ENCODE measurements around the gene PLA2G6.
"Not testable (repeated sequence)": the region's sequence is repeated elsewhere in the genome, so short reads cannot be mapped to it uniquely, and the experiment has no call there.

PLA2G6 gene

GRCh38 chr22:38131399-38131798 lies 50.2 kb downstream of the PLA2G6 start:
- no peak for DNase-seq

GRCh38 chr22:38129856-38130255 lies 51.8 kb downstream of the PLA2G6 start:
- DNase-seq: no peak

- no peak for DNase-seq
Observed at GRCh38 chr22:38129021-38129420, 52.6 kb downstream of the PLA2G6 start.

GRCh38 chr22:38127869-38128268 lies 53.8 kb downstream of the PLA2G6 start:
- DNase-seq: no peak

DNA sequence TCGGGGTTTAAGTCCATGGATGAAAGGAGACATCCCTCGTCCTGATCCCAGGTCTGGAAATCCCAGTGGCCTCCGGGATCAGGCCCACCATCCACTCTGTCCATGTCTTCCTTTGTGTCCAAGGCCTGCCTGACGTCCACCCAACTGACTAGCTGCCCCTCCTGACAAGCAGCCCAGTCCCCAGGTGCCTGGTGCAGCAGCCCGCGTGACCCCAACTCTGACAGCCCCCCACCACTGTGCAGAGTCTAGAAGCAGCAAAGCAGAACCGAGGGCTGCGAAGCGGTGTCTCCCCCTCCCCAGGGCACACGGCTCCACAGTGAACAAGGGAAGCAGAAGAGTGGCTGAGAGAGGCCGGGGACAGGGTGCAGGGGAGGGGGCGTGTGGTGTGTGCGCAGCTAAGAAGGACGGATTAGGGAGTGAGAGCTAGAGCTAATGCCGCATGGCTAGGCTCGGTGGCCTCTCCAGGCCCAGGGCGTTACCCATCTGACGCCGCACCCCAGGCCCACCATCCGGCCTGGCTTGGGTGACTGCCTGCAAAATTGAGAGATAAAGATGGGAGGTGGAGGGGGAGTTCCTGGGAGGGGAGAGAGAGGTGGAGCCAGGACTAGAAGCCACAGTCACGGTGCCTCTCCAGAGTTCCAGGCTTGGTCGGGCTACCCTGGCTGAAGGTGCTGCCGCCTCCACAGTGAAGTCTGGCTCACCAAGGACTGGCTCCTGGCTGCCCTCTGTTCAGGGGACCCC lies 54.5 kb downstream of the PLA2G6 start:
- DNase-seq: no peak

GRCh38 chr22:38125751-38126201 lies 55.9 kb downstream of the PLA2G6 start:
- no peak for DNase-seq

DNA sequence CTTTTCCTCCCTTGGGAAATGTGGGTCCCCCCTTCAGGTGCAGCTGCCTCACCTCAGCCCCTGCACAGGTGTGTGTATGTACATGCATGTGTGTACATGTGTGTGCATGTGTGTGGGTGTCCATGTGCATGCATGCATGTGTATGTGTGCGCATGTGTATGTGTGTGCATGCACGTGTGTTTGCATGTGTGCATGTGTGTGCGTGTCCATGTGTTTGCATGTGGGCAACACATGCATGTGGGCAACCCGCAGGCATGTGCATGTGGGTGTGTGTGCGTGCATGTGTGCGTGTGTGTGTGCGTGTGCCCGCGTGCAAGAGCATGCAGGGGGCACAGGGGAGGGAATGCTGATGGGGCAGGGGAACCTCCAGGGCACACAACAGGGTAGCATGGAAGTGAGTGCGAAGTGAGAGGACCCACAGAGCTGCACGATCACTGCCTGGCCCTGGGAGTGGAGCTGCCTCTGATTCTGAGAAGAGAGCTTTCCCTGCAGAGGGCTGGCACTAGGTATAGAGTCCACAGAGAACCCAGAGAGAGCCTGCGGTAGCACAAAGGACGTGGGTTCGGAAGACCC lies 56.5 kb downstream of the PLA2G6 start:
- DNase-seq: no peak

- DNase-seq: no peak
Observed at GRCh38 chr22:38124236-38124974, 57.2 kb downstream of the PLA2G6 start.

DNA sequence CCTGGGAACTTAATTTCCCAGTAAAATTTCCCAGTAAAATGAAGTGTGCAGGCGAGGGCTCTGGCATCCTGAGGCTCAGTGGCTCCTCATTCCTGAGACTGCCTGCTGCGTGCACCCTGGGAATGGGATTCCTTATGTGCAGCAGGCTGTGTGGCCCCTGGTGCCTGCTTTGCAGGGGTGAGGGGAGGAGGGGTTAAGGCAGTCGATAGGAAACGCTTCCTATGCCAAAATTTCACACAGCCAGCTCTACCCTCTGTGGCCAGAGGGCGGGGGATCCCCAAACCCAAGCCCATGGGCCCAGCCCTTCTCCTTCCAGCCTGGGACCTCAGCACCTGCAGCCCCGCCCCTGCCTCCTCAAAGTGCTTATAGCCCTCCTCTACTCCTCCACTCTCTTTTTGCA lies 59.0 kb downstream of the PLA2G6 start:
- no peak for DNase-seq

GRCh38 chr22:38120359-38121110 lies 61.1 kb downstream of the PLA2G6 start:
- DNase-seq: no peak

DNA sequence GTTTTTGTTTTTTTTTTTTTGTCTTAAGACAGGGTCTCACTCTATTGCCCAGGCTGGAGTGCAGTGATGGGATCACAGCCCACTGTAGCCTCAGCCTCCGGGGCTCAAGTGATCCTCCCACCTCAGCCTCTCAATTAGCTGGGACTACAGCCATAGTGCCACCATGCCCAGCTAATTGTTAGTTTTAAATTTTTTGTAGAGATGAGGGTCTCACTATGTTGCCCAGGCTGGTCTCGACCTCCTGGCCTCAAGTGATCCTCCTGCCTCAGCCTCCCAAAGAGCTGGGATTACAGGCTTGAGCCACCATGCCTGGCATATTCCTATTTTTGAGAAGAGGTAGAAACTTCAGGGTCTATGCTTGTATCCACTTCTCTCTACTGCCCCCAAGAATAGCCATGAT lies 62.9 kb downstream of the PLA2G6 start:
- not testable (repeated sequence) for DNase-seq

DNA sequence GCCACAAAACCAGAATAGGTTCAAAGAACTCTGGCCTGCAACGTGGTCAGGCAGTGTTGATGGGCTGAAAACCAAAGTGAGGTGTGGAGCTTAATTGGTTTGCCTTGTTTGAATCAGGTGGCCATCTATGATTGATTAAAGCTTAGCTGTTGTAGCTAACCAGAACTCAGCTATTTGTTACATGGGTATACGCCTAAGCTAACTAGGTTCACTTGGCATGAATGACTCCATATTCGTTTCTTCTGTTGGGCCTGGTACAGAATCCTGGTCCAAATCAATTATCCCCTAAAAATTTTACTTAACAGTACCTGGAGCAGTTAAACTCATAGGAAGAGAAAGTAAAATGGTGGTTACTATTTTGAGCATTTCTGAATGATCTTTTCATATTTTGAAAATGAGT lies 63.4 kb downstream of the PLA2G6 start:
- DNase-seq: no peak

DNA sequence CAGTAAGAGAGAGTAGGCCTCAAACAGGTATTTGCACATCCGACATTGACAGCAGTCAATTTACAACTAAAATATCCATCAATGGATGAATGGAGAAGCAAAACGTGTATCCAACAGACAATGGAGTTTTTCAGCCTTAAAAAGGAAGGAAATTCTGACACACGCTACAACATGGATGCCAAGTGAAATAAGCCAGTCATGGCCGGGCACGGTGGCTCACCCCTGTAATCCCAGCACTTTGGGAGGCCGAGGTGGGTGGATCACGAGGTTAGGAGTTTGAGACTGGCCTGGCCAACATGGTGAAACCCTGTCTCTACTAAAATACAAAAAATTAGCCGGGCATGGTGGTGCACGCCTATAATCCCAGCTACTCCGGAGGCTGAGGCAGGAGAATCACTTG lies 64.1 kb downstream of the PLA2G6 start:
- DNase-seq: not testable (repeated sequence)

GRCh38 chr22:38115423-38116205 lies 66.0 kb downstream of the PLA2G6 start:
- DNase-seq: no peak

GRCh38 chr22:38114484-38115398 lies 66.9 kb downstream of the PLA2G6 start:
- DNase-seq: peak; percentile 8

DNA sequence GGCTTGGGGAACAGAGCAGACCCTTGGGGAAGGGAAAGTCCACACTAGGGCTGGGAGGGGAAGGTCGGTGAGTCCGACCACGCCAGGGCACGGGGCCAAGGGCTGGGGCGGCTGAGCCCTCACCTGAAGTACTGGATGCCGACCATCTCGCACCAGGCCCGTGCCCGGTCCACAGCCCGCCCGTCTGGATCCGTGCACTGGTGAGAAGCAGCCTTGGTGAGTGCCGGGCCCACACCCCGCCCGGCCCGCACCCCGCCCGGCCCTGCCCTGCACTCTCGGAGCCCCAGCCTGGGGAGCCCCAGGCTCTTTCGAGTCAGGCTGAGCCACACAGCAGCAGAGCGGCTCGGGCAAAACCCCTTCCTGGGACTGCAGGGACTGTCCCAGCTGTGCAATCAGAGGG lies 69.2 kb downstream of the PLA2G6 start:
- no peak for DNase-seq

GRCh38 chr22:38111925-38112355 lies 69.7 kb downstream of the PLA2G6 start:
- DNase-seq: no peak

GRCh38 chr22:38110863-38111852 lies 70.5 kb downstream of the PLA2G6 start:
- DNase-seq: no peak

DNA sequence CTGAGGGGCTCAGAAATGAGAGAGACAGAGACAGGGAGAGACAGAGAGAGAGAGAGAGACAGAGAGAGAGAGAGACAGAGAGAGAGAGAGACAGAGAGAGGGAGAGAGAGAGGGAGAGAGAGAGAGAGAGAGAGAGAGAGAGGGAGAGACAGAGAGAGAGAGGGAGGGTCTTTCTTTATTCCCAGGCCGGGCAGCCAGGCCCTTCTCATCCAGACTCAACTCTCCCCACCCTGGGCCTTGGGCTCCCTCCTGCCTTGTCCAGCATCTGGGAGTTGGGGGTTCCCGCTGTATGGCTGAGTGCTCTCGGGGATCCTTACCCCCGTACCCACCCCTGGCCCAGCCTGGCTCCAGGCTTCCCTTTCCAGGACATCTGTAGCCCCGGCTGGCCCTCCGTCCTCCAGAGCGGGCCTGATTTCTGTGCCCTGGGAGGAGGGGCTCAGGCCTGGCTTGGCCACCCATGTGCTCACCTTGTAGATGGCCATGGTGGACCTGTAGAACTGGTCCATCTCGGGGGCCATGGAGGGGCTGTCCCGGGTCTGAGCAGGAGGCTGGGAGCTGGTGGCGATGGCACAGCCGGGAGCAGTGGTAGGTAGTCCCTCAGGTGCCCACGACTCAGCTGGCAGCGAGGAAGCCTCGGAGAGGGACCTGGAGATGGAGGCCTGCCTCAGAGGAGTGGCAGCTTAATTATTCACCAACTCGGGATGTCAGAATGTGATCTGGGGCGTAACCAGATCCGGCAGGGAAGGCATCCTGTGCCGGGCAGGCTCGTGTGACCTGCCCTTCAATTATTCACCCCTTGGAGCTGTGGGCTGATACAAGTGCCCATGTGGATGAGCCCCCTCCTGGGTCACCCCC lies 71.4 kb downstream of the PLA2G6 start, which contains the start of gene BAIAP2L2:
Gene BAIAP2L2, minus strand, starts transcription at position 677 of the 855 bp plus-strand sequence. Its CDS starts 159 bp downstream, at position 518.
- no peak for DNase-seq
